SH-SY5Y (cell line): ENCODE results near the gene FOXP1.

Experiments used
- GATA2 ChIP-seq: IDR thresholded peaks from 2 replicates; pipeline ENCODE4 v1.6.1; 2011; ENCODE audit warnings: mild to moderate bottlenecking, low read depth, low read length
- GATA3 ChIP-seq: IDR thresholded peaks from 2 replicates; pipeline ENCODE4 v1.6.1; 2011; ENCODE audit warnings: low read depth, mild to moderate bottlenecking, low read length, moderate library complexity

The FOXP1 gene

DNA sequence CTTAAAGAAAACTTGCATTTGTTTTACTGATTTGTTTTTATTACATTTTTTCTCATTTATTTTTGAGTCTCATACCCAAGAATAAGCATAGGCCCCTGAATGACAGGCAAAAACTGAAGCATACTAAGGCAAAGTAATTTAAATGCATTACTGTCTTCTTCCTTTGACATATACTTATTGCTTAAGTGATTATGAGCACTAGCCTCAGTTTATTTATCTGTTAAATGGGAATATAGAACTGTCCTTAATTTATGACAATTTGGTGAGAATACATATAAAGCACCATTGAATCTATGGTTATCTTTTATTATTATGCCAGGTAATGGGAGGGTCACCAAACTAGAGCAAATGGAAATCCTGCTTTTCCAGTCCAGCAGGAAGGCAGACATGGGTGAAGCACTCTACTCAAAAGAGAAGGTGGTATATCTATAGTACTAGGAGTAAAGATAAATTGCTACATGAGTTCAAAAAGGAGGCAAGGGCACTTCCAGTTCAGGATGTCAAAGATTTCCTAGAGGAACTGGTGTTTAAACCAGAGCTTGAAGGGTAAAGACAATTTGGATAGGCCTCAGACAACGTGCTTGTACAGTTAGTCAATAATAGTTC lies 435.0 kb downstream of the FOXP1 start:
- TF ChIP-seq GATA2 (no peak), GATA3 (no peak)

DNA sequence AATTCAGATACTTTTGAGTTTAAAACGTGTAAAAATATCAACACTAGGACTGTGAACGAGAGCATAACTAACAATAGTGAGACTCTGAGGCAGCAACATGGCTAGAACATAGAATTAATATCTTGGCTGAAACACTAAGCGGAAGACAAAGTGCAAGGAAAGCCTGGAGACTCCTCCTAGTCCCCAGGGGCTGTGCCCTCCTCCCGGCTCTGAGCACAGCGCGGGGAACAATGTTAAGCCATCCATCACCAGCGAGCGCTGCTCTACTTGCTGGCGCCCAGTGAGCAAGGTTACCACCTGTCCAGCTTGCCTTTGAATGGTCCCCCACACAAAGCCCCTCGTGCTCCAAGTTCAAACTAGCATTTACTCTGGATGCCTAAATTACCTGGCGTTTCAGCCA lies 436.9 kb downstream of the FOXP1 start:
- no peak for TF ChIP-seq GATA2

- TF ChIP-seq GATA2 (no peak), GATA3 (no peak)
These were observed 437.6 kb downstream of the FOXP1 start for GRCh38 chr3:71145954-71146353.

DNA sequence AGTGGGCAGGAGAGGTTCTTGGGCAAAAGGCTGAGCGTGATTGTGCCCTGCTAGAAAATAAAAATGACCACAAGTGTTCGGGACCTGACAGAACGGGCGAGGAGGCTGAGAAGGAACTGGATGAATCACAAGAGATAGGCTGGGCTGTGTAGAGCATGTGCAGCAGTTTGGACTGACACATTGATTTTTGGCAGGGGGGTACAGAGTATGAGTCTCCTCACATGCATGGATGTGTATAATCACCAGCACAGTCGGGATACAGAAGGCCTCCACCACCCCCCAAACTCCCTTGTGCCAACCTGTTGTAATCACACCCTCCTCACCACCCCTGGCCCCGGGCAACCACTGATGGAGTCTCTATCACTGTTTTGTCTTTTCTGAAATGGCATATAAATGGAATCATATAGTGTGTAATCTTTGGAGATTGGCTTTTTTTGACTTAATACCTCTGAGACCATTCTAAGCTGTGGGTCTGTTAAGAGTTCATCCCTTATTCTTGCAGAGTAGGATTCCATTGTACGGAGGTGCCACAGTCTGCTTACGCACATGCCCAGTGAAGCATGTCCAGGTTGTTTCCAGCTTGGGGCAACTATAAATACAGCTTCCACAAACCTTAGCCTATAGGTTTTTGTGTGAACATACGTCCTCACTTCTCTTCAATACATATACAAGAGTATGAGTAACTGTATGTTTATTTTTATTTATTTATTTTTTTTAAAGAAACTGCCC lies 438.8 kb downstream of the FOXP1 start:
- no peak for TF ChIP-seq GATA3

DNA sequence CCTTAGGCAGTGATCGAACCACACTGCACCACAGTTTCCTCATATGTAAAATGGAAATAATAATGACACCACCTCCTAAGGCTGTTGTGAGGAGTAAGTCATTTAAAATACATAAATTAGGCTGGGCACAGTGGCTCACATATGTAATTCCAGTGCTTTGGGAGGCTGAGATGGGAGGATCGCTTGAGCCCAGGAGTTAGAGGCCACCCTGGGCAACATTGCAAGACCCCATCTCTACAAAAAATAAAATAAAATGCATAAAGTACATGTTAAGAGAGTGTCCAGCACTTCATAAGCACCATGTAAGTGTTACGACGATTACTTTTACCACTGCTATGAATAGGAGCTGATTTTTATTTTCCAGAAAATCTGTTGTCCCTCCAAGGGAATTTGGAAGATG lies 440.0 kb downstream of the FOXP1 start:
- TF ChIP-seq GATA3 (no peak), GATA2 (no peak)

GRCh38 chr3:71142441-71143161 lies 440.9 kb downstream of the FOXP1 start:
- TF ChIP-seq GATA3 (no peak), GATA2 (no peak)

GRCh38 chr3:71140477-71140876 lies 443.1 kb downstream of the FOXP1 start:
- TF ChIP-seq GATA3 (no peak), GATA2 (no peak)

GRCh38 chr3:71139496-71139895 lies 444.0 kb downstream of the FOXP1 start:
- TF ChIP-seq GATA3: no peak
- TF ChIP-seq GATA2: no peak

DNA sequence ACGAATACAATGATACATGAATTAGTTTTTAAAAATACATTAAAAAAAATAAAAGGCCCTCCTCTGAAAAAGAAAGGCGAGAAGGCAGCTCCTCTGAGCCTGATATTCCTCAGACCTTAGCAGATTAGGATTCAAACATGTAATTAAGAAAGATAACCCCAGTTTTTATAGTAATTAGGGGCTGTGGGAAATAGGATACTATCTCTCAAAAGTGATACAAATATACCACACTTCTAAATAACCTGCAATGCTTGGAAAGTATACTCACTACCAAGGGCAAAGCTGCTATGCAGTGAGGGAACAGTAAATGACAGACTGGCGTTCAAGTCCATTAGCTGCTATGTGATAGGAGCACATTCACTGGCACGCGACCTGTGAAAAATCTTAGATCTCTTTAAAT lies 445.1 kb downstream of the FOXP1 start:
- no peak for TF ChIP-seq GATA3
- no peak for TF ChIP-seq GATA2

GRCh38 chr3:71136276-71136675 lies 447.3 kb downstream of the FOXP1 start:
- no peak for TF ChIP-seq GATA3
- TF ChIP-seq GATA2: no peak

- TF ChIP-seq GATA3 (no peak), GATA2 (no peak)
These were observed 448.0 kb downstream of the FOXP1 start for GRCh38 chr3:71135373-71136088.

DNA sequence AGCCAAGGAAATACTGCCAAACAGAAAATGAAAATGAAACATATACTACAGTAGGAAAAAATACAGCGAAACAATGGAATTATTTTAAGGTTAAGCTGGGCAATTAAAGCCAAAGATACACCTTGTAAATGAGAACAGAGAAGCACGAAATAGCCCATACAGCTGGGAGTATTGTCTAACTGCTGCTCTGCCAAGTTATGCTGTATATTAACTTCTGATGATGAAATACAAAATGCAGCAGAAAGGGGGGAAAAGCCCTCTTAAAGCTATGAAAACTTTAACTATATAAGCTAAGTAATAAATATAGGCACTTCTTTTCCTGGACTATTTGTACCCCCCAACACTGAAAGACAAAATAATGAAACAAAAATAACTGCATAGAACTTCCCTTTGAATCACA lies 449.0 kb downstream of the FOXP1 start:
- TF ChIP-seq GATA3 (no peak), GATA2 (no peak)

DNA sequence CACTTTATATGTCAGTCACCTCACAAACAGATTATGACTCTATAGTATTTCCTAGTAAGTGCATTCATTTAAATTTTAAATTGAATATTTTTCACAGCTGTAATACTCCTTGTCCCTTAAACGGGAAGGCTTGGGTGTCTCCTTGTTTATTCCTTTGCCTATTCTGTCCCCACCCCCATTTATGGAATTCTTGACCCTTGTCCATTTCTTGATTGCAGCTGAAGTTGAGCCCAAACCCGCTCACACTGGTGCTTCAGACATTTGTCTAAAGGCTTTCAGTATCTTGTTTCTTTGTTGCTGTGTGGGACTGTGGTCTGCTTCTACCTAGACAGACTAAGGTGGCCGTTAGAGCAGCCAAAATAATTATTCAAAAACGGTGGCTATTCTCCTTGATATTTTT lies 449.7 kb downstream of the FOXP1 start:
- TF ChIP-seq GATA2 (no peak), GATA3 (no peak)

DNA sequence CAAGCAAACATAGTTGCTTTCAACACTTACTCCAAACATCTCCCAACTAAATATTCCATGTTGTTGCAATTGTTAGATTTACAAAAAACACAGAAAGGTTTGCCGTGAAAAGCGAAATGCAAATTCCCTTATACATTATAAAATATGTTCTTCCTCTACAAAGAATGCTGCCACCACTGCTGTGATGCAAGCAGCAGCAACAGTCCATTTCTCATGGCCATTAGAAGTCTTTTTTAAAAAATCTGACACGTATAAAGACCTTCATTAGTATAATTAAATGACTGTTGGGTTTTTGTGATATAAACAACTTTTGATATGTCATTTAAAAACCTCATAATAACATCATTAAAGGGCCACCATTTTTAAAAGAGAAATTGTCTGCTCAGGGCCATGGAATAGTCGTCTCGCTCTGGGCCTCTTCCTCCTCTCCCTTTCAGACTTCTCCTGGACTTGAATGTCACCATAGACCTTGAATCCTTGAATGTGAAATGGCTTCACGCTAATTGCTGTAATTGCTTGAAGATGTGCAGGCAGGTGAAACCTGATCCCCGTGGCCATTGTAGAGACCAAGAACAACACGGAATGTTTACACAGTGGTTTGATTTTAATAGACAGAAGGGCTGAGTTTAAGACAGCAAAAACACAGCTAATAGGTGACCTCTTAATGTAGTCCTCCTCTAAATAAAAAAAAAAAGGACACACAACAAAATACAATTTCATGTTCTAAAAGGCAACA lies 450.4 kb downstream of the FOXP1 start:
- no peak for TF ChIP-seq GATA3
